Non-pigmented ciliary epithelial cell (primary cell): Measurements from ENCODE around the gene UBXN1.

ENCODE experiments used
- DNase-seq: peaks from one replicate; pipeline ENCODE4 v3.0.0-alpha.2; 2010; ENCODE audit warnings: low read depth

Gene UBXN1

GRCh38 chr11:62678770-62679696 is at the start of gene UBXN1:
Gene UBXN1 (minus strand): TSS chr11:62679073. CDS start chr11:62678923, 150 bp downstream.
- no peak for DNase-seq

GRCh38 chr11:62728171-62728988 is 49.5 kb upstream of the UBXN1 start, which contains the start of gene TTC9C:
Gene TTC9C (plus strand): TSS chr11:62728486. CDS start chr11:62728849, 363 bp downstream.
- DNase-seq, result peak; percentile 58

- DNase-seq, result peak; percentile 92
These were observed 48.9 kb upstream of the UBXN1 start for GRCh38 chr11:62727872-62728170.

GRCh38 chr11:62727165-62727871 is 48.4 kb upstream of the UBXN1 start, which contains the start of gene HNRNPUL2:
Gene HNRNPUL2 (minus strand): TSS chr11:62727457. CDS start chr11:62727156, 301 bp downstream.
- DNase-seq, result peak; percentile 94

GRCh38 chr11:62726915-62727164 is 48.0 kb upstream of the UBXN1 start:
- DNase-seq, result no peak

GRCh38 chr11:62726156-62726914 is 47.5 kb upstream of the UBXN1 start:
- no peak for DNase-seq

- DNase-seq, result no peak
These were observed 46.8 kb upstream of the UBXN1 start for GRCh38 chr11:62725646-62726045.

GRCh38 chr11:62724171-62724570 is 45.3 kb upstream of the UBXN1 start:
- DNase-seq, result no peak

GRCh38 chr11:62721994-62722393 is 43.1 kb upstream of the UBXN1 start:
- DNase-seq, result no peak

- DNase-seq, result no peak
These were observed 40.6 kb upstream of the UBXN1 start for GRCh38 chr11:62719302-62719978.

- DNase-seq, result no peak
These were observed 37.9 kb upstream of the UBXN1 start for GRCh38 chr11:62716816-62717215.

GRCh38 chr11:62716206-62716605 is 37.3 kb upstream of the UBXN1 start:
- DNase-seq, result no peak

GRCh38 chr11:62715150-62716130 is 36.6 kb upstream of the UBXN1 start:
- DNase-seq, result no peak

- no peak for DNase-seq
These were observed 34.5 kb upstream of the UBXN1 start for GRCh38 chr11:62713343-62713742.

- no peak for DNase-seq
These were observed 34.0 kb upstream of the UBXN1 start for GRCh38 chr11:62712861-62713260.

- no peak for DNase-seq
These were observed 33.5 kb upstream of the UBXN1 start for GRCh38 chr11:62712276-62712812.

GRCh38 chr11:62710001-62710345 is 31.1 kb upstream of the UBXN1 start:
- DNase-seq, result no peak

GRCh38 chr11:62709247-62710000 is 30.6 kb upstream of the UBXN1 start:
- DNase-seq, result peak; percentile 90

GRCh38 chr11:62708793-62709192 is 29.9 kb upstream of the UBXN1 start:
- DNase-seq, result no peak
